Measurements from ENCODE around the gene MIB2.

The MIB2 gene

DNA sequence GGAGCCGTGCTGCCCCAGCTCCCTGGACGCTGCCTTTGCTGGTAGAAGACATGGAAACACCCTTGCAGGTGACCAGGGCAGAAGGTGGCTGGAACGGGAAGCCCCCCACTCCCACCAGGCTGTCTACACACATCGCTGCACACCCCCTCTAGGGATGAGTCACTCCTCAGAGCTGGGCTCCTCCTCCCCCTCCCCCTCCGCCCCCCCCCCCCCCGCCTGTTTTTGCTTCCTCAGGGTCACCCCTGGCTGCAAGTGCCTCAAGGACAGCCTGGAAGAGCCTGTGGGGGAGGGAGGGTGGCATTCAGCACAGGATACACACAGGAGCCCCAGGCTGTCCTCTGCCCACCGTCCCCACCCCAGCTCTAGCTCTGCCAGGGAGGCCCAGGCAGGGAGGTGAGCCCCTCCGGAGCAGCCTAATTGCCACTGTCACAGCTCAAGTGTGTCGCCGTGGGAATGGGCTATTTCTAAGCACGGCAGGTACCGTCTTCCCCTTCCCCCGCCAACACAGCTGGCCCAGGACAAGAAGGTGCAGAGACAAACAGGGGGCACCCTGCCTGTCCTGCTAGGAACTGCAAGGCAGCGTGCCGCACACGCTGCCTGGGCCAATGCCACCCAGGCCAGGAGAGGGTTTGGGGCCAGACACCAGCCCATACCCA lies 17.9 kb upstream of the MIB2 start:
- Mint-ChIP-seq H3K9me3 (no peaks in the 10 kb centered on the region), H3K4me3 (peak overlapping the region; percentile 68 to 77 (median 71)), H3K27ac (no peak overlapping the region), H3K27me3 (ENCODE audit: low read depth) (peaks cover 36% of the 10 kb centered on the region), H3K36me3 (ENCODE audit: low read depth) (no peaks in the 10 kb centered on the region), H3K4me1 (no peaks in the 10 kb centered on the region)
- TF ChIP-seq, protein P1, sequence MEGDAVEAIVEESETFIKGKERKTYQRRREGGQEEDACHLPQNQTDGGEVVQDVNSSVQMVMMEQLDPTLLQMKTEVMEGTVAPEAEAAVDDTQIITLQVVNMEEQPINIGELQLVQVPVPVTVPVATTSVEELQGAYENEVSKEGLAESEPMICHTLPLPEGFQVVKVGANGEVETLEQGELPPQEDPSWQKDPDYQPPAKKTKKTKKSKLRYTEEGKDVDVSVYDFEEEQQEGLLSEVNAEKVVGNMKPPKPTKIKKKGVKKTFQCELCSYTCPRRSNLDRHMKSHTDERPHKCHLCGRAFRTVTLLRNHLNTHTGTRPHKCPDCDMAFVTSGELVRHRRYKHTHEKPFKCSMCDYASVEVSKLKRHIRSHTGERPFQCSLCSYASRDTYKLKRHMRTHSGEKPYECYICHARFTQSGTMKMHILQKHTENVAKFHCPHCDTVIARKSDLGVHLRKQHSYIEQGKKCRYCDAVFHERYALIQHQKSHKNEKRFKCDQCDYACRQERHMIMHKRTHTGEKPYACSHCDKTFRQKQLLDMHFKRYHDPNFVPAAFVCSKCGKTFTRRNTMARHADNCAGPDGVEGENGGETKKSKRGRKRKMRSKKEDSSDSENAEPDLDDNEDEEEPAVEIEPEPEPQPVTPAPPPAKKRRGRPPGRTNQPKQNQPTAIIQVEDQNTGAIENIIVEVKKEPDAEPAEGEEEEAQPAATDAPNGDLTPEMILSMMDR (IDR thresholded peaks at IDR 0.05; ENCODE audit: unreplicated experiment in 3 of 3): peak; percentile 24 to 45 (median 33)

DNA sequence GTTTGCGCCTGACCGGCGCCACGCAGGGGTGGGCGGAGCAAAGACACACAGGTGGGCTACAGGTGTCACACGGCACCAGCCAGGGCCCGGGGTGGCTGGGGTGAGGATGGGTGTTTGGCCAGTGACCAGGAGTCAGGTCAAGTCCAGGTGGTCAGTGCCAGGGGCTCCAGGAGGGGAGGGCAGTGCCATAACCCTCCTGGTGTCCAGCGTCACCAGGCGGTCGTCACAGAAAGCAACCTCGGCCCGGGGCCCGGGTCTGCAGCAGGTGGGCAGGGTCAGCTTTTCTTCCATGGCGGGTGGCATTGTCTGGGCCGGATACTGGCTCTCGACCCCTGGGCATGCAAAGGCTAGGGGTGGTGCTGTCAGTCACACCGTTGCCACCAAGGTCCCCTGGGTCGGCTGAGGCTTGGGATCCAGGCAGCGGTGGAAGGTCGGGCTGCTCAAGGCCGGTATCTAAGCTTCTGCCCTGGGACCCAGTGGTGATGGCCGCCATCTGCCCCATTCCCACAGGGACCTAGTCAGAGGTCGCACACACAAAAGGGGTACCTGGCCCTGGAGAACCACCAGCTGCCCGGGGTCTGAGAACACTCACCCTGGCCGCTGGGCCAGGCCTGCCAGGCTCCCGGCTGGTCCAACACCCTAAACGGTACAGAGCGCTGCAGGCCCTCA lies 17.1 kb upstream of the MIB2 start:
- Mint-ChIP-seq H3K4me3 (peak overlapping the region; percentile 79 to 85 (median 81)), H3K9me3 (no peaks in the 10 kb centered on the region), H3K27ac (no peak overlapping the region), H3K36me3 (ENCODE audit: low read depth) (no peaks in the 10 kb centered on the region), H3K4me1 (no peaks in the 10 kb centered on the region), H3K27me3 (ENCODE audit: low read depth) (peaks cover 44% of the 10 kb centered on the region)
- TF ChIP-seq, protein P1 (IDR thresholded peaks at IDR 0.05; ENCODE audit: unreplicated experiment in 3 of 3): no peak

DNA sequence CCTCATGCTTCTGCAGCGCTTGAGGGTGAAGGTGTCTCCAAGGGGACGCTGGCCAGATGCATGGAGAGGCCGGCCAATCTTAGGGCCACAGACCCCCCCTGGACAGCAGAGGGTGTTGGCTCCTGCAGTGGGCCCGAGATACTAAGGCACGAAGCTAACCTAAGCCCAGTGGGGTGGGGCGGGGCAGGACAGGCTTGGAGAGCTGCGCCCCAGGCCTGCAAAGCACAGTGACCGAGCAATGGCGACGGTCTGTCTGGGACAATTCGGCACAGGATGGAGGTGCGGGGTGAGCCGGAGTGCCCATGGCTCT lies 16.6 kb upstream of the MIB2 start:
- H3K36me3 Mint-ChIP-seq (ENCODE audit: low read depth): no peaks in the 10 kb centered on the region
- H3K4me1 Mint-ChIP-seq: no peaks in the 10 kb centered on the region
- peaks cover 46% of the 10 kb centered on the region for H3K27me3 Mint-ChIP-seq (ENCODE audit: low read depth)
- no peaks in the 10 kb centered on the region for H3K9me3 Mint-ChIP-seq
- TF ChIP-seq, protein P1 (IDR thresholded peaks at IDR 0.05; ENCODE audit: unreplicated experiment in 3 of 3): no peak
- peak overlapping the region; percentile 79 to 85 (median 81) for H3K4me3 Mint-ChIP-seq
- H3K27ac Mint-ChIP-seq: no peak overlapping the region

DNA sequence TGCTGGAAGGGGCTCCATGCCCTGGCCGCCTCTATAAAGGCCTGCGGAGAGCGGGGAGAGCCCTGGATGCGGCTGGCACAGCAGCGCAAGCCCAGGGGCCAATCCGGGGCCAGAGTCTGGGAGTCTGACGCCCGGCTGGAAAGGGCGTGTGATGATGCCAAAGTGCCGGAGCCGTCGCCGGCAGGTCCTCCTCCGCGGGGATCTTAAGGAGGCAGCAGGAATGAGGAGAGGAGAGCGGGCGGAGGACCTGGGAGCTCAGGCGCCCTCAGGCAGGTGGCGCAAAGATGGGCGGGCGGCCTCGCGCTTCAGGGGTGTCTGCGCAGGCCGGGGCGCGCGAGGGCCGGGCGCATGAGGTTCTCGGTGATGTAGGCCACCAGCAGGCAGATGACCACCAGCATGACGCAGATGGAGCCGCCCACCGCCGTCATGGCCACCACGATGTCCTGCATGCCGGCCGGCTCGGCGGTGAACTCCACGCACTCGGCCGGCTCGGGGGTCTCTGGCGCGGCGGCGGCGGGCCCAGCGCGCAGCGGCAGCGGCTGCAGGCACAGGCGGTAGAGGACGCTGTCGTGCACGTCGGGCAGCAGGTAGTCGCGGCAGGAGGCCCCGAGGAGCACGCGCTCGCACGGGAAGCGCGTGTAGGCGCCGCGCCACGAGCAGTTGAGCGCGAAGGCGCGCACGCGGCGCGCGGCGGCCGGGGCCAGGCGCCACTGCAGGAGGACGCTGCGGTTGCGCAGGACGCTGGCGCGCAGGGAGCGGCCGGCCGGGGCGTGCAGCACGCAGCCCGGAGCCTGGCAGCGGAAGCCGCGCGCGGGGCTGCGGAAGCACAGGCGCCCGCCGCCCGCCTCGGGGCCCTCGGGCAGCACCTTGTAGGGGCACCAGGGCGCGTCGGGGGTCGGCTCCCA lies 16.0 kb upstream of the MIB2 start:
- no peaks in the 10 kb centered on the region for H3K9me3 Mint-ChIP-seq
- H3K4me1 Mint-ChIP-seq: no peaks in the 10 kb centered on the region
- peaks cover 48% of the 10 kb centered on the region for H3K27me3 Mint-ChIP-seq (ENCODE audit: low read depth)
- H3K36me3 Mint-ChIP-seq (ENCODE audit: low read depth): no peaks in the 10 kb centered on the region
- peak overlapping the region; percentile 79 to 85 (median 81) for H3K4me3 Mint-ChIP-seq
- TF ChIP-seq, protein P1 (IDR thresholded peaks at IDR 0.05; ENCODE audit: unreplicated experiment in 3 of 3): peak in 1 of 3 experiments; percentile 25
- no peak overlapping the region for H3K27ac Mint-ChIP-seq

DNA sequence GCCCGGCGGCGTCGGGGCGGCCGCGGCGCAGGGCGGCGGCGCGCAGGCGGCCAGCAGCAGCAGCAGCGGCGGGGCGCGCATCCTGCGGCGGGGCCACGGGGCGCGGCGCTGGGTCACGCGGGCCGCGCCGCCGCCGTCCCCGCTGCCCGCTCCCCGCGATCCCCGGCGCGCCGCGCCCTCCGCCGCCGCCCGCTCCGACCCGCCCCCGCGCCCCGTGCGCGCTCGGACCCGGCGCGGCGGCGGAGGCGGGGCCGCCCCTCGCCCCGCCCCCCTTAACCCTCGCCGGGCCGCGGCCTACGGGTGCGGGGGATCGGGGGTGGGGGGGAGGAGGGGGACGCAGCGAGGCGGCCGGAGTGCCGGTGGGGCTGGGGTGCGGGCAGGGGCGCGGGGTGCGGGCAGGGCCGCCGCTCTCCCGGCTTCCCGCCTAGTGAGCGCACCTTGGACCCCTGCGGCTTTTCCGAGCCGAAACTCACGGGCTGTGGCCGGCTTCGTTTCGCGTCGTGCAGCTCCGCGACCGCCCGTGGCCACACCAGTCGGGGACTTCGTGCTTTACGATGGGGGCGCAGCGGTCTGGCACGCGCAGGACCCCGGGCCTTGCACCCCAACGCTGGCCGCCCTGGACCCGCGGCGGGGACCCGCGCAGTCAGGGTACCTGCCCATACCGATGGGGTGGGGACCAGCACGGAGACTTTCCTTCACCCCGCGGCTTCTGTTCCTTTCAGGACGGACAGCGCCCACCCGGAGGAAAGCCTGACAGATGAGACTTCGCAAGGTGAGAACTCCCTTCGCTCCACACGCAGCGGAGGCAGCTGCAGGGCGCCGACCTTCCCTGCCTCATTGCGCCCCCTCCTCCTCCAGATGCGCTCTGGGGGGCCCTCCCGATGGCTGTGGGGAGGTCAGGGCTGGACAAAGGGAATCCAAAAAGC lies 15.1 kb upstream of the MIB2 start, which contains the start of gene FNDC10:
FNDC10 (minus strand) TSS at position 201 of the 926 bp plus-strand sequence; CDS start at position 81, 120 bp downstream.
- Mint-ChIP-seq H3K4me1 (no peaks in the 10 kb centered on the region), H3K36me3 (ENCODE audit: low read depth) (no peaks in the 10 kb centered on the region), H3K27me3 (ENCODE audit: low read depth) (peaks cover 48% of the 10 kb centered on the region), H3K27ac (no peak within 1 kb of the TSS), H3K9me3 (no peaks in the 10 kb centered on the region), H3K4me3 (peak within 1 kb of the TSS; percentile 79 to 85 (median 81))
- TF ChIP-seq, protein P1 (IDR thresholded peaks at IDR 0.05; ENCODE audit: unreplicated experiment in 3 of 3): no peak
